Sigmoid colon (tissue), 7 donors: ENCODE measurements around the gene AS3MT. TPM values are rescaled to one million over a fixed set of nuclear protein-coding genes. Genes with fewer than 3 reads are reported as not detected.
"Not testable (repeated sequence)": the region's sequence is repeated elsewhere in the genome, so short reads cannot be mapped to it uniquely, and the experiment has no call there.

Source experiments
- DNase-seq: peaks from one replicate; pipeline ENCODE4 v3.0.0-alpha.2; 2019
- H3K27ac ChIP-seq, 4 donors: fragments of 200-600 bp; sonication (generic); one replicate each; pipeline ENCODE4 v1.5.1; 2016 to 2019; ENCODE audit warnings: mild to moderate bottlenecking in 1 of 4
- H3K27me3 ChIP-seq, 3 donors: fragments of 200-600 bp; sonication (generic); one replicate each; pipeline ENCODE4 v1.5.1; 2019; ENCODE audit warnings: mild to moderate bottlenecking in 1 of 3
- H3K36me3 ChIP-seq, 4 donors: fragments of 200-600 bp; sonication (generic); one replicate each; pipeline ENCODE4 v1.5.1; 2016 to 2019
- H3K4me1 ChIP-seq, 4 donors: fragments of 200-600 bp; sonication (generic); one replicate each; pipeline ENCODE4 v1.5.1; 2017 to 2019
- H3K4me3 ChIP-seq, 4 donors: fragments of 200-600 bp; sonication (generic); one replicate each; pipeline ENCODE4 v1.5.1; 2017 to 2019; ENCODE audit warnings: mild to moderate bottlenecking in 2 of 4, moderate library complexity in 1 of 4
- H3K9me3 ChIP-seq, 4 donors: fragments of 200-600 bp in 3 of 4; sonication (generic) in 3 of 4; one replicate each; pipeline versions ENCODE4 v1.5.1 to v1.6.1; 2013 to 2019
- CTCF ChIP-seq, 4 experiments: fragments of 450-650 bp in 3 of 4; fragments of 200-600 bp in 1 of 4; IDR thresholded peaks; one replicate each; pipeline ENCODE4 v1.5.1; 2016 to 2019; ENCODE audit warnings: antibody characterized with exemption in 4 of 4, mild to moderate bottlenecking in 3 of 4, moderate library complexity in 2 of 4
- EP300 ChIP-seq, 4 donors: sonication (generic); formaldehyde crosslinking; IDR thresholded peaks; one replicate each; pipeline ENCODE4 v1.6.1; 2017; ENCODE audit warnings: antibody characterized with exemption in 4 of 4
- POLR2A ChIP-seq, 2 donors: fragments of 450-650 bp; IDR thresholded peaks; one replicate each; pipeline ENCODE4 v1.6.1; 2016; ENCODE audit warnings: antibody characterized with exemption in 2 of 2, mild to moderate bottlenecking in 2 of 2, moderate library complexity in 2 of 2
- POLR2AphosphoS5 ChIP-seq, 4 donors: sonication (generic); formaldehyde crosslinking; IDR thresholded peaks; one replicate each; pipeline ENCODE4 v1.6.1; 2017; ENCODE audit warnings: antibody characterized with exemption in 4 of 4
- WGBS, 2 donors: extraction: QIAGEN DNeasy Blood & Tissue Kit; methylation state at CpG; one replicate each; pipeline ENCODE4 v1.1.7; 2013; 5-methylcytosine and 5-hydroxymethylcytosine counted together
- intact Hi-C: fragments of 100-400 bp; cut with DNase I; formaldehyde crosslinking; loops from one replicate; pipeline ENCODE4 v1.15.1; 2023
- polyA plus RNA-seq, 3 donors: library from polyadenylated mRNA; stranded (reverse); fragments of 200-250 nt; gene quantifications; one replicate each; pipeline ENCODE4 v1.2.3, GENCODE V29; 2013
- total RNA-seq, 4 donors: library from RNA; depleted of rRNA; stranded (reverse); fragments of >200 nt; gene quantifications; one replicate each; pipeline ENCODE4 v1.1.0, GENCODE V29; 2016
- donor health status: healthy with polysubstance abuse.
- donor health status: Bipolar disorder and iron deficiency.
- donor health status: healthy.

The AS3MT gene
- total and polyA plus RNA-seq, 7 donors, result 0.60 to 11.9 (median 6.1) TPM; not detected in 1

GRCh38 chr10:102845352-102845902, 23.8 kb upstream of the AS3MT start:
- H3K27ac ChIP-seq, result no peak overlapping the region
- intact Hi-C loops, result no loop called here
- no peak for DNase-seq
- H3K9me3 ChIP-seq, result no peaks in the 10 kb centered on the region
- H3K4me1 ChIP-seq, result no peaks in the 10 kb centered on the region
- no peak for TF ChIP-seq POLR2AphosphoS5 (IDR thresholded peaks at IDR 0.05)
- TF ChIP-seq POLR2A (IDR thresholded peaks at IDR 0.05), result no peak
- no peak for TF ChIP-seq EP300 (IDR thresholded peaks at IDR 0.05)
- no peak for TF ChIP-seq CTCF (IDR thresholded peaks at IDR 0.05)
- no peaks in the 10 kb centered on the region for H3K36me3 ChIP-seq
- WGBS, 2 donors, result 88 to 90% methylated on average over 9 of the region's 9 CpGs
- no peak overlapping the region for H3K4me3 ChIP-seq
- H3K27me3 ChIP-seq, result no peaks in the 10 kb centered on the region

GRCh38 chr10:102850025-102850518, 19.2 kb upstream of the AS3MT start:
- H3K27me3 ChIP-seq, result no peaks in the 10 kb centered on the region
- TF ChIP-seq POLR2A (IDR thresholded peaks at IDR 0.05), result no peak
- no peak for TF ChIP-seq CTCF (IDR thresholded peaks at IDR 0.05)
- no peak for TF ChIP-seq POLR2AphosphoS5 (IDR thresholded peaks at IDR 0.05)
- no peak for TF ChIP-seq EP300 (IDR thresholded peaks at IDR 0.05)
- H3K4me1 ChIP-seq, result peaks cover 0 to 8% (median 5%) of the 10 kb centered on the region in 4 donors
- H3K4me3 ChIP-seq, result no peak overlapping the region
- no peak for DNase-seq
- H3K9me3 ChIP-seq, result no peaks in the 10 kb centered on the region
- WGBS, 2 donors, result 87 to 88% methylated on average over 9 of the region's 9 CpGs
- H3K27ac ChIP-seq, result no peak overlapping the region
- intact Hi-C loops, result no loop called here
- no peaks in the 10 kb centered on the region for H3K36me3 ChIP-seq

GRCh38 chr10:102853237-102853636, 16.0 kb upstream of the AS3MT start:
- 84 to 94% methylated on average over 7 of the region's 7 CpGs for WGBS, 2 donors
- H3K4me1 ChIP-seq, result peaks cover 0 to 19% (median 17%) of the 10 kb centered on the region in 4 donors
- H3K27me3 ChIP-seq, DNase-seq, H3K4me3 ChIP-seq, H3K27ac ChIP-seq, H3K9me3 ChIP-seq, intact Hi-C loops, H3K36me3 ChIP-seq: not testable (repeated sequence)

- 82% methylated on average over 11 of the region's 11 CpGs for WGBS, 2 donors
- H3K4me3 ChIP-seq, H3K9me3 ChIP-seq, intact Hi-C loops, H3K27ac ChIP-seq, H3K27me3 ChIP-seq, DNase-seq: not testable (repeated sequence)
- Histone ChIP-seq H3K4me1 (peaks cover 0 to 19% (median 17%) of the 10 kb centered on the region in 4 donors), H3K36me3 (peaks cover 0 to 11% (median 2%) of the 10 kb centered on the region in 4 donors)
Observed at GRCh38 chr10:102855731-102856436, 13.4 kb upstream of the AS3MT start.

GRCh38 chr10:102856758-102857424, 12.4 kb upstream of the AS3MT start:
- H3K4me1 ChIP-seq, result peaks cover 0 to 19% (median 17%) of the 10 kb centered on the region in 4 donors
- 88 to 90% methylated on average over 3 of the region's 3 CpGs for WGBS, 2 donors
- no peaks in the 10 kb centered on the region for H3K9me3 ChIP-seq
- H3K27ac ChIP-seq, result no peak overlapping the region
- no peaks in the 10 kb centered on the region for H3K27me3 ChIP-seq
- no peak overlapping the region for H3K4me3 ChIP-seq
- no peak for DNase-seq
- H3K36me3 ChIP-seq, result peaks cover 0 to 20% (median 2%) of the 10 kb centered on the region in 4 donors
- TF ChIP-seq EP300 (IDR thresholded peaks at IDR 0.05), result no peak
- no peak for TF ChIP-seq CTCF (IDR thresholded peaks at IDR 0.05)
- no peak for TF ChIP-seq POLR2A (IDR thresholded peaks at IDR 0.05)
- TF ChIP-seq POLR2AphosphoS5 (IDR thresholded peaks at IDR 0.05), result no peak
- intact Hi-C loops, result no loop called here
